ENCODE measurements around the gene DMRT1. TPM values are rescaled to one million over a fixed set of nuclear protein-coding genes. Genes with fewer than 3 reads are reported as not detected.

Gene DMRT1
- total RNA-seq, 1 donor from 2014 or later = 0.09 TPM

DNA sequence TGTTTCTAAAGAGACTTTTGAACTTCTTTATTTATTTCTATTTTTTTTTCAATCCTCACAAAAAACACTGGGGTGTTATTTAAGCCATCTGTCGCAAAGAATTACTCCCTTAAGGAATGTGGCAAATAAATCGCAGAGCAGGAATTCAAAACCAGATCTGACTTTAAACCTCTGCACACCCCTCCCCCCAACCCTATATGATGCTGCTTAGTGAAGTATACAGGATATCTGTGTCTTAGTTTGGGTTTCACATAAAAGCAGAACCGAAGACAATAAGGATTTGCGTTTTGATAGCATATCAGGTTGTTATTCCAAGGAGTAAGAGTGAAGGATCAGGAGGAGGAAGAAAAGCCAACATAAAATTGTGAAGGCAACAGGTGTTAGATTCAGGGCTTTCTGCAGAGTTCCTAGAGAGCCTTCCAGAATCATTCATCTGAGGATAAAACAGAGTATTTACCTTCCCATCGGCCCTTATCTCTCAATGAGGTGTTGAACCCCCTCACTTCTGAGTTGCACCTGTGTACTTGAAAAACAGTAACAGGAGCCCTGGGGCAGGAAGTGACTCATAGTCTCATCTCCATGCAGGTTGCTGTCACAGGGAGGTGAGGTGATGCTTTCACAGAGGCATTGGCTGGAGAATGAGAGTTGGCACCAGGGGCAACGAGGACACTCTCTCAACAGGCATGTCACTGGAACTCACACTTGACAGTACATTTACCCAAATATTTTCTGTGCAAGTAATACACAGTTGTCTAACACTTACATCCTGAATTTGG lies 101.5 kb downstream of the DMRT1 start:
- H3K4me3 Mint-ChIP-seq = no peak overlapping the region
- Histone ChIP-seq H3K9ac (no peak overlapping the region), H3K4me3 (no peak overlapping the region), H2AFZ (replicated peaks) (no peak overlapping the region), H3K4me2 (no peak overlapping the region), H4K20me1 (ENCODE audit: low read depth) (no peaks in the 10 kb centered on the region), H3K36me3 (no peaks in the 10 kb centered on the region), H3F3A (ENCODE audit: low read depth) (no peaks in the 10 kb centered on the region), H3K9me3 (ENCODE audit: low read depth) (no peaks in the 10 kb centered on the region), H3K4me1 (no peaks in the 10 kb centered on the region), H3K27me3 (no peaks in the 10 kb centered on the region), H3K27ac (no peak overlapping the region), H3K79me2 (ENCODE audit: low read depth) (no peaks in the 10 kb centered on the region)
- H3K27ac Mint-ChIP-seq = no peak overlapping the region
- no peak for DNase-seq (ENCODE audit: low spot score)
- no peaks in the 10 kb centered on the region for H3K27me3 Mint-ChIP-seq (ENCODE audit: insufficient read depth, low read depth)
- peaks cover 13% of the 10 kb centered on the region for H3K9me3 Mint-ChIP-seq
- peaks cover 4% of the 10 kb centered on the region for H3K4me1 Mint-ChIP-seq
- TF ChIP-seq EZH2 (IDR thresholded peaks at IDR 0.05) = no peak
- no peak for TF ChIP-seq EZH2phosphoT487 (IDR thresholded peaks at IDR 0.05)
- TF ChIP-seq, protein P1, sequence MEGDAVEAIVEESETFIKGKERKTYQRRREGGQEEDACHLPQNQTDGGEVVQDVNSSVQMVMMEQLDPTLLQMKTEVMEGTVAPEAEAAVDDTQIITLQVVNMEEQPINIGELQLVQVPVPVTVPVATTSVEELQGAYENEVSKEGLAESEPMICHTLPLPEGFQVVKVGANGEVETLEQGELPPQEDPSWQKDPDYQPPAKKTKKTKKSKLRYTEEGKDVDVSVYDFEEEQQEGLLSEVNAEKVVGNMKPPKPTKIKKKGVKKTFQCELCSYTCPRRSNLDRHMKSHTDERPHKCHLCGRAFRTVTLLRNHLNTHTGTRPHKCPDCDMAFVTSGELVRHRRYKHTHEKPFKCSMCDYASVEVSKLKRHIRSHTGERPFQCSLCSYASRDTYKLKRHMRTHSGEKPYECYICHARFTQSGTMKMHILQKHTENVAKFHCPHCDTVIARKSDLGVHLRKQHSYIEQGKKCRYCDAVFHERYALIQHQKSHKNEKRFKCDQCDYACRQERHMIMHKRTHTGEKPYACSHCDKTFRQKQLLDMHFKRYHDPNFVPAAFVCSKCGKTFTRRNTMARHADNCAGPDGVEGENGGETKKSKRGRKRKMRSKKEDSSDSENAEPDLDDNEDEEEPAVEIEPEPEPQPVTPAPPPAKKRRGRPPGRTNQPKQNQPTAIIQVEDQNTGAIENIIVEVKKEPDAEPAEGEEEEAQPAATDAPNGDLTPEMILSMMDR (IDR thresholded peaks at IDR 0.05) = no peak
- no peaks in the 10 kb centered on the region for H3K36me3 Mint-ChIP-seq

DNA sequence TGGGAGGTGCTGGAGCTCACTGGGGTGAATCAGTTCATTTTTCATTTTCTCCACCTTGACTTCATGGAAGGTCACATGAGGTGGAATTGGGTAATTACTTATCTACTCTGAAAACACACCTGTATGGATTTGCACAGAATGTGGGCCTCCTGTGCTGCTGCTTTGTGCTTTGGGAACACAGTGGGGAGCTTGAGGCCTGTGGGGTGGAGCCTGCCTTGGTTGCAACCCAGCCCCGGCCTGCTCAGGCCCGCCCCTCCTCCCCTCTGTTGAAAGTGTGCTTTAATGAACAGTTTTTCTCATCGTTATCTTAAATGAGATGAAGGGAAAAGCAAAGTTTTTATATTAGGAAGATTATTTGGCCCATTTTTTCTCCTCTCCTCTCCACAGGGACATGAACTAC lies 106.5 kb downstream of the DMRT1 start:
- no peak overlapping the region for H3K9ac ChIP-seq
- Mint-ChIP-seq H3K36me3 (no peaks in the 10 kb centered on the region), H3K4me1 (peaks cover 4% of the 10 kb centered on the region), H3K4me3 (no peak overlapping the region), H3K27ac (no peak overlapping the region), H3K27me3 (ENCODE audit: insufficient read depth, low read depth) (peaks cover 2% of the 10 kb centered on the region), H3K9me3 (no peaks in the 10 kb centered on the region)
- H3K4me2 ChIP-seq = no peak overlapping the region
- no peaks in the 10 kb centered on the region for H3K36me3 ChIP-seq
- H3K27ac ChIP-seq = no peak overlapping the region
- no peak overlapping the region for H3K4me3 ChIP-seq
- H3F3A ChIP-seq (ENCODE audit: low read depth) = no peaks in the 10 kb centered on the region
- H3K27me3 ChIP-seq = peaks cover 34% of the 10 kb centered on the region
- H3K79me2 ChIP-seq (ENCODE audit: low read depth) = no peaks in the 10 kb centered on the region
- DNase-seq (ENCODE audit: low spot score) = no peak
- TF ChIP-seq EZH2 (IDR thresholded peaks at IDR 0.05) = no peak
- no peak for TF ChIP-seq EZH2phosphoT487 (IDR thresholded peaks at IDR 0.05)
- TF ChIP-seq, protein P1 (IDR thresholded peaks at IDR 0.05) = no peak
- H3K9me3 ChIP-seq (ENCODE audit: low read depth) = no peaks in the 10 kb centered on the region
- H3K4me1 ChIP-seq = no peaks in the 10 kb centered on the region
- no peaks in the 10 kb centered on the region for H4K20me1 ChIP-seq (ENCODE audit: low read depth)
- H2AFZ ChIP-seq (replicated peaks) = peak overlapping the region; percentile 72

DNA sequence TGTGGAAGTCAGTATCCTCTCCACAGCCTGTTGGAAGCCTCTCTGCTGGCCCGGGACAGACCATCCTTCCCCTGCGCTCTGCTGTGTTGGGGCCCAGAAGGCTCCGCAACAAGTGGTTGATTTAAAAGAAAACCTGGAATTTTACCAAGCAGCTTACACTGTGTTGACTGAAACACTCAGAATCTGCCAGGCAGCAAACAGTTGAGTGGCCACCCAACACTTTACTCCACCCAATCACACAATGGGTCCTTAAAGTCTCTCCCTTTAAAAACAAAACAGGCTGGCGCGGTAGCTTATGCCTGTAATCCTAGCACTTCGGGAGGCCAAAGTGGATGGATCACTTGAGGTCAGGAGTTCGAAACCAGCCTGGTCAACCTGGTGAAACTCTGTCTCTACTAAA lies 107.0 kb downstream of the DMRT1 start:
- Mint-ChIP-seq H3K27me3 (ENCODE audit: insufficient read depth, low read depth) (peaks cover 2% of the 10 kb centered on the region), H3K9me3 (no peaks in the 10 kb centered on the region), H3K36me3 (no peaks in the 10 kb centered on the region), H3K4me3 (no peak overlapping the region), H3K4me1 (peaks cover 4% of the 10 kb centered on the region), H3K27ac (no peak overlapping the region)
- Histone ChIP-seq H4K20me1 (ENCODE audit: low read depth) (no peaks in the 10 kb centered on the region), H3K4me3 (no peak overlapping the region), H2AFZ (replicated peaks) (peak overlapping the region; percentile 72), H3K4me1 (no peaks in the 10 kb centered on the region), H3K9ac (no peak overlapping the region), H3K79me2 (ENCODE audit: low read depth) (no peaks in the 10 kb centered on the region), H3K27me3 (peaks cover 39% of the 10 kb centered on the region), H3K27ac (no peak overlapping the region), H3K4me2 (no peak overlapping the region), H3K36me3 (no peaks in the 10 kb centered on the region), H3F3A (ENCODE audit: low read depth) (no peaks in the 10 kb centered on the region), H3K9me3 (ENCODE audit: low read depth) (no peaks in the 10 kb centered on the region)
- no peak for DNase-seq (ENCODE audit: low spot score)
- TF ChIP-seq EZH2phosphoT487 (IDR thresholded peaks at IDR 0.05) = no peak
- TF ChIP-seq, protein P1 (IDR thresholded peaks at IDR 0.05) = no peak
- no peak for TF ChIP-seq EZH2 (IDR thresholded peaks at IDR 0.05)

Measured in neural progenitor cell (in vitro differentiated cells).